ENCODE measurements around the gene ZNF138. TPM values are rescaled to one million over a fixed set of nuclear protein-coding genes. Genes with fewer than 3 reads are reported as not detected.
"Not testable (repeated sequence)": the region's sequence is repeated elsewhere in the genome, so short reads cannot be mapped to it uniquely, and the experiment has no call there.

ZNF138 gene
- total and polyA plus RNA-seq, 7 experiments from 2014 or later, result 8.8 to 19.0 (median 12.4) TPM

GRCh38 chr7:64849250-64849923 lies 55.2 kb downstream of the ZNF138 start:
- ChIA-PET CTCF (no interaction called here), POLR2A (no interaction called here)

GRCh38 chr7:64849924-64850499 lies 55.8 kb downstream of the ZNF138 start:
- intact Hi-C loops (cut with micrococcal nuclease), result no loop called here
- Histone ChIP-seq H3K36me3 (ENCODE audit: control insufficient read depth in 2 of 3, insufficient read depth in 3 of 3, low read length in 3 of 3) (no peaks in the 10 kb centered on the region), H3K9me3 (ENCODE audit: control insufficient read depth in 2 of 3, low read length in 3 of 3) (no peaks in the 10 kb centered on the region), H3K4me3 (ENCODE audit: low read length) (no peak overlapping the region), H3K27me3 (ENCODE audit: control insufficient read depth in 2 of 2, insufficient read depth in 2 of 2, low read length in 2 of 2) (peaks cover 0 to 2% of the 10 kb centered on the region in 2 donors), H3K27ac (ENCODE audit: low read depth, low read length) (no peak overlapping the region), H3K4me1 (ENCODE audit: control insufficient read depth in 2 of 2, insufficient read depth in 2 of 2, low read length in 2 of 2) (no peaks in the 10 kb centered on the region)
- Mint-ChIP-seq H3K27ac (no peak overlapping the region), H3K9me3 (peaks cover 0 to 65% (median 17%) of the 10 kb centered on the region in 11 donors), H3K4me3 (no peak overlapping the region), H3K27me3 (no peaks in the 10 kb centered on the region), H3K4me1 (no peaks in the 10 kb centered on the region), H3K36me3 (peaks cover 0 to 22% (median 13%) of the 10 kb centered on the region in 5 donors)
- POLR2A ChIA-PET, result no interaction called here
- DNase-seq (no peak), ATAC-seq (no peak)
- CTCF ChIA-PET, result no interaction called here

More at GRCh38 chr7:64849250-64849923, 55.2 kb downstream of the ZNF138 start:
- H3K27me3 ChIP-seq (ENCODE audit: control insufficient read depth in 2 of 2, insufficient read depth in 2 of 2, low read length in 2 of 2), result peaks cover 0 to 2% of the 10 kb centered on the region in 2 donors
- no peak for DNase-seq
- no peak overlapping the region for H3K4me3 ChIP-seq (ENCODE audit: low read length)
- no peaks in the 10 kb centered on the region for H3K4me1 ChIP-seq (ENCODE audit: control insufficient read depth in 2 of 2, insufficient read depth in 2 of 2, low read length in 2 of 2)
- H3K9me3 ChIP-seq (ENCODE audit: control insufficient read depth in 2 of 3, low read length in 3 of 3), result no peaks in the 10 kb centered on the region
- no peak overlapping the region for H3K27ac ChIP-seq (ENCODE audit: low read depth, low read length)
- H3K4me3 Mint-ChIP-seq, result no peak overlapping the region
- H3K27ac Mint-ChIP-seq, result no peak overlapping the region
- no peaks in the 10 kb centered on the region for H3K27me3 Mint-ChIP-seq
- peaks cover 0 to 69% (median 18%) of the 10 kb centered on the region in 11 donors for H3K9me3 Mint-ChIP-seq
- H3K4me1 Mint-ChIP-seq, result no peaks in the 10 kb centered on the region
- no peaks in the 10 kb centered on the region for H3K36me3 ChIP-seq (ENCODE audit: control insufficient read depth in 2 of 3, insufficient read depth in 3 of 3, low read length in 3 of 3)
- H3K36me3 Mint-ChIP-seq, result peaks cover 0 to 24% (median 13%) of the 10 kb centered on the region in 5 donors
- no peak for ATAC-seq
- intact Hi-C loops (cut with micrococcal nuclease), result no loop called here

GRCh38 chr7:64853679-64854078 lies 59.5 kb downstream of the ZNF138 start:
- Histone ChIP-seq H3K9me3 (ENCODE audit: control insufficient read depth in 2 of 3, low read length in 3 of 3) (no peaks in the 10 kb centered on the region), H3K4me1 (ENCODE audit: control insufficient read depth in 2 of 2, insufficient read depth in 2 of 2, low read length in 2 of 2) (no peaks in the 10 kb centered on the region), H3K27me3 (ENCODE audit: control insufficient read depth in 2 of 2, insufficient read depth in 2 of 2, low read length in 2 of 2) (peaks cover 0 to 2% of the 10 kb centered on the region in 2 donors), H3K4me3 (ENCODE audit: low read length) (no peak overlapping the region), H3K27ac (ENCODE audit: low read depth, low read length) (no peak overlapping the region), H3K36me3 (ENCODE audit: control insufficient read depth in 2 of 3, insufficient read depth in 3 of 3, low read length in 3 of 3) (no peaks in the 10 kb centered on the region)
- Mint-ChIP-seq H3K4me3 (no peak overlapping the region), H3K36me3 (peaks cover 0 to 17% (median 9%) of the 10 kb centered on the region in 5 donors), H3K4me1 (no peaks in the 10 kb centered on the region), H3K9me3 (peaks cover 0 to 30% (median 2%) of the 10 kb centered on the region in 11 donors), H3K27ac (no peak overlapping the region), H3K27me3 (no peaks in the 10 kb centered on the region)
- CTCF ChIA-PET, result no interaction called here
- ATAC-seq (no peak), DNase-seq (no peak)
- POLR2A ChIA-PET, result no interaction called here
- intact Hi-C loops (cut with micrococcal nuclease), result no loop called here

GRCh38 chr7:64854969-64855368 lies 60.7 kb downstream of the ZNF138 start:
- H3K27me3 ChIP-seq (ENCODE audit: control insufficient read depth in 2 of 2, insufficient read depth in 2 of 2, low read length in 2 of 2), result peaks cover 0 to 2% of the 10 kb centered on the region in 2 donors
- intact Hi-C loops (cut with micrococcal nuclease), result no loop called here
- H3K27ac Mint-ChIP-seq, result no peak overlapping the region
- no peak overlapping the region for H3K27ac ChIP-seq (ENCODE audit: low read depth, low read length)
- H3K4me1 ChIP-seq (ENCODE audit: control insufficient read depth in 2 of 2, insufficient read depth in 2 of 2, low read length in 2 of 2), result no peaks in the 10 kb centered on the region
- ATAC-seq (no peak), DNase-seq (no peak)
- POLR2A ChIA-PET, result no interaction called here
- H3K9me3 Mint-ChIP-seq, result peaks cover 0 to 20% (median 2%) of the 10 kb centered on the region in 11 donors
- no peaks in the 10 kb centered on the region for H3K4me1 Mint-ChIP-seq
- CTCF ChIA-PET, result interaction anchor here (0.6 kb wide), 1 partner anchor 57 kb away, joined by 6 read pairs; no protein-coding TSS in a partner anchor
- no peaks in the 10 kb centered on the region for H3K36me3 ChIP-seq (ENCODE audit: control insufficient read depth in 2 of 3, insufficient read depth in 3 of 3, low read length in 3 of 3)
- H3K27me3 Mint-ChIP-seq, result no peaks in the 10 kb centered on the region
- no peak overlapping the region for H3K4me3 ChIP-seq (ENCODE audit: low read length)
- no peaks in the 10 kb centered on the region for H3K9me3 ChIP-seq (ENCODE audit: control insufficient read depth in 2 of 3, low read length in 3 of 3)
- H3K4me3 Mint-ChIP-seq, result no peak overlapping the region
- peaks cover 0 to 14% (median 6%) of the 10 kb centered on the region in 5 donors for H3K36me3 Mint-ChIP-seq

GRCh38 chr7:64863021-64863420 lies 68.8 kb downstream of the ZNF138 start:
- no peak for DNase-seq

GRCh38 chr7:64863530-64863929 lies 69.3 kb downstream of the ZNF138 start:
- intact Hi-C loops (cut with micrococcal nuclease); CTCF ChIA-PET; H3K9me3 ChIP-seq (ENCODE audit: control insufficient read depth in 2 of 3, low read length in 3 of 3); H3K27ac ChIP-seq (ENCODE audit: low read depth, low read length); H3K27me3 ChIP-seq (ENCODE audit: control insufficient read depth in 2 of 2, insufficient read depth in 2 of 2, low read length in 2 of 2); H3K4me1 ChIP-seq (ENCODE audit: control insufficient read depth in 2 of 2, insufficient read depth in 2 of 2, low read length in 2 of 2); ATAC-seq; H3K36me3 ChIP-seq (ENCODE audit: control insufficient read depth in 2 of 3, insufficient read depth in 3 of 3, low read length in 3 of 3); H3K27ac Mint-ChIP-seq; H3K36me3 Mint-ChIP-seq; H3K4me3 ChIP-seq (ENCODE audit: low read length); H3K4me1 Mint-ChIP-seq; POLR2A ChIA-PET; H3K4me3 Mint-ChIP-seq; DNase-seq: not testable (repeated sequence)
- Mint-ChIP-seq H3K9me3 (peaks cover 3 to 42% (median 15%) of the 10 kb centered on the region in 11 donors), H3K27me3 (peaks cover 0 to 12% (median 4%) of the 10 kb centered on the region in 5 donors)

More at GRCh38 chr7:64863021-64863420, 68.8 kb downstream of the ZNF138 start:
- CTCF ChIA-PET, result no interaction called here
- Histone ChIP-seq H3K36me3 (ENCODE audit: control insufficient read depth in 2 of 3, insufficient read depth in 3 of 3, low read length in 3 of 3) (no peaks in the 10 kb centered on the region), H3K4me3 (ENCODE audit: low read length) (no peak overlapping the region), H3K9me3 (ENCODE audit: control insufficient read depth in 2 of 3, low read length in 3 of 3) (peaks cover 0 to 5% (median 0%) of the 10 kb centered on the region in 3 experiments), H3K27ac (ENCODE audit: low read depth, low read length) (no peak overlapping the region), H3K4me1 (ENCODE audit: control insufficient read depth in 2 of 2, insufficient read depth in 2 of 2, low read length in 2 of 2) (no peaks in the 10 kb centered on the region), H3K27me3 (ENCODE audit: control insufficient read depth in 2 of 2, insufficient read depth in 2 of 2, low read length in 2 of 2) (no peaks in the 10 kb centered on the region)
- Mint-ChIP-seq H3K27ac (no peak overlapping the region), H3K4me3 (no peak overlapping the region), H3K36me3 (peaks cover 0 to 4% (median 0%) of the 10 kb centered on the region in 5 donors), H3K27me3 (peaks cover 0 to 12% (median 0%) of the 10 kb centered on the region in 5 donors), H3K9me3 (peaks cover 3 to 37% (median 15%) of the 10 kb centered on the region in 11 donors), H3K4me1 (no peaks in the 10 kb centered on the region)
- POLR2A ChIA-PET, result no interaction called here
- ATAC-seq, result no peak
- intact Hi-C loops (cut with micrococcal nuclease), result no loop called here

GRCh38 chr7:64863969-64864368 lies 69.7 kb downstream of the ZNF138 start:
- ATAC-seq, result no peak

More at GRCh38 chr7:64863969-64864368, 69.7 kb downstream of the ZNF138 start:
- Histone ChIP-seq H3K27ac (ENCODE audit: low read depth, low read length) (no peak overlapping the region), H3K4me1 (ENCODE audit: control insufficient read depth in 2 of 2, insufficient read depth in 2 of 2, low read length in 2 of 2) (no peaks in the 10 kb centered on the region), H3K4me3 (ENCODE audit: low read length) (no peak overlapping the region), H3K27me3 (ENCODE audit: control insufficient read depth in 2 of 2, insufficient read depth in 2 of 2, low read length in 2 of 2) (no peaks in the 10 kb centered on the region), H3K36me3 (ENCODE audit: control insufficient read depth in 2 of 3, insufficient read depth in 3 of 3, low read length in 3 of 3) (no peaks in the 10 kb centered on the region), H3K9me3 (ENCODE audit: control insufficient read depth in 2 of 3, low read length in 3 of 3) (peaks cover 0 to 5% (median 0%) of the 10 kb centered on the region in 3 experiments)
- Mint-ChIP-seq H3K4me3 (no peak overlapping the region), H3K27me3 (peaks cover 0 to 12% (median 4%) of the 10 kb centered on the region in 5 donors), H3K36me3 (no peaks in the 10 kb centered on the region), H3K27ac (no peak overlapping the region), H3K9me3 (peaks cover 3 to 42% (median 15%) of the 10 kb centered on the region in 11 donors), H3K4me1 (no peaks in the 10 kb centered on the region)
- DNase-seq, result no peak
- ChIA-PET CTCF (no interaction called here), POLR2A (no interaction called here)
- intact Hi-C loops (cut with micrococcal nuclease), result no loop called here

Measured in naive thymus-derived CD4-positive, alpha-beta T cell (primary cell).